EL (cell line): ENCODE measurements around the gene TCFL5.
"Not testable (repeated sequence)": the region's sequence is repeated elsewhere in the genome, so short reads cannot be mapped to it uniquely, and the experiment has no call there.

ENCODE experiments used
- DNase-seq: peaks from one replicate; pipeline ENCODE4 v3.0.0-alpha.2; 2016

TCFL5 gene

GRCh38 chr20:62879275-62880146 is 17.9 kb upstream of the TCFL5 start:
- DNase-seq = no peak

GRCh38 chr20:62878244-62879038 is 16.8 kb upstream of the TCFL5 start:
- no peak for DNase-seq

GRCh38 chr20:62876902-62877816 is 15.5 kb upstream of the TCFL5 start:
- no peak for DNase-seq

GRCh38 chr20:62876501-62876901 is 14.9 kb upstream of the TCFL5 start:
- no peak for DNase-seq

GRCh38 chr20:62875419-62876361 is 14.1 kb upstream of the TCFL5 start:
- peak; percentile 86 for DNase-seq

- DNase-seq = no peak
Measured at GRCh38 chr20:62874964-62875344, 13.3 kb upstream of the TCFL5 start.

- peak; percentile 66 for DNase-seq
Measured at GRCh38 chr20:62873681-62874031, 12.0 kb upstream of the TCFL5 start.

GRCh38 chr20:62873280-62873679 is 11.7 kb upstream of the TCFL5 start:
- DNase-seq = no peak

GRCh38 chr20:62872862-62873261 is 11.2 kb upstream of the TCFL5 start:
- no peak for DNase-seq

- no peak for DNase-seq
Measured at GRCh38 chr20:62872184-62872847, 10.7 kb upstream of the TCFL5 start.

- no peak for DNase-seq
Measured at GRCh38 chr20:62864207-62864606, 2.6 kb upstream of the TCFL5 start.

- peak; percentile 28 for DNase-seq
Measured at GRCh38 chr20:62860924-62861691, 514 bp downstream of the TCFL5 start.

- DNase-seq = peak; percentile 51
Measured at GRCh38 chr20:62860391-62860923, 1.2 kb downstream of the TCFL5 start.

GRCh38 chr20:62859721-62860120 is 1.9 kb downstream of the TCFL5 start:
- DNase-seq = no peak

GRCh38 chr20:62858058-62858830 is 3.4 kb downstream of the TCFL5 start:
- DNase-seq = no peak

- DNase-seq = no peak
Measured at GRCh38 chr20:62856931-62857619, 4.5 kb downstream of the TCFL5 start.

- DNase-seq = no peak
Measured at GRCh38 chr20:62855120-62855519, 6.5 kb downstream of the TCFL5 start.

GRCh38 chr20:62854121-62854520 is 7.5 kb downstream of the TCFL5 start:
- DNase-seq = no peak

- not testable (repeated sequence) for DNase-seq
Measured at GRCh38 chr20:62853304-62853703, 8.3 kb downstream of the TCFL5 start.
